RWPE2 (cell line): ENCODE results near the gene ZBTB5.

Experiments used
- ATAC-seq: fragments of 200-7000 bp; cut with Tn5 transposase; 3 replicates; pipeline ENCODE4 v1.9.1; 2021; ENCODE audit warnings: low read depth
- DNase-seq: peaks from one replicate; pipeline ENCODE4 v3.0.0-alpha.2; 2020; ENCODE audit warnings: low spot score
- H3K27ac ChIP-seq: fragments of 450-650 bp; 2 replicates; pipeline ENCODE4 v1.5.1; 2017; ENCODE audit warnings: mild to moderate bottlenecking; ENCODE audit not compliant: poor library complexity, severe bottlenecking
- H3K27me3 ChIP-seq: fragments of 250-450 bp; sonication (Bioruptor Pico); 2 replicates; pipeline ENCODE4 v1.5.1; 2021; ENCODE audit warnings: mild to moderate bottlenecking, moderate library complexity; ENCODE audit not compliant: insufficient read depth, poor library complexity, severe bottlenecking
- H3K36me3 ChIP-seq: fragments of 250-450 bp; sonication (Bioruptor Pico); 2 replicates; pipeline ENCODE4 v1.5.1; 2020; ENCODE audit warnings: low read depth, mild to moderate bottlenecking, moderate library complexity
- H3K4me1 ChIP-seq: fragments of 250-450 bp; sonication (Bioruptor Pico); 2 replicates; pipeline ENCODE4 v1.5.1; 2021; ENCODE audit warnings: mild to moderate bottlenecking, moderate library complexity; ENCODE audit not compliant: insufficient read depth, poor library complexity, severe bottlenecking
- H3K4me3 ChIP-seq: fragments of 250-450 bp; sonication (Bioruptor Pico); 2 replicates; pipeline ENCODE4 v1.5.1; 2021; ENCODE audit warnings: mild to moderate bottlenecking, moderate library complexity; ENCODE audit not compliant: severe bottlenecking
- H3K9me3 ChIP-seq: fragments of 250-450 bp; sonication (Bioruptor Pico); 2 replicates; pipeline ENCODE4 v1.5.1; 2021; ENCODE audit warnings: mild to moderate bottlenecking, moderate library complexity; ENCODE audit not compliant: severe bottlenecking
- CTCF ChIP-seq: fragments of 450-650 bp; IDR thresholded peaks from one replicate; pipeline ENCODE4 v1.5.1; 2017; ENCODE audit warnings: mild to moderate bottlenecking, moderate library complexity; ENCODE audit not compliant: poor library complexity, severe bottlenecking

Gene ZBTB5

GRCh38 chr9:37421914-37422288 is 43.3 kb downstream of the ZBTB5 start:
- Histone ChIP-seq H3K9me3 (no peaks in the 10 kb centered on the region), H3K4me3 (peak overlapping the region; percentile 62), H3K27ac (peak overlapping the region; percentile 46), H3K27me3 (no peaks in the 10 kb centered on the region), H3K4me1 (no peaks in the 10 kb centered on the region), H3K36me3 (peaks cover 28% of the 10 kb centered on the region)
- DNase-seq: no peak
- ATAC-seq: peak; percentile 4; the same call in 2 of the 3 replicates
- no peak for TF ChIP-seq CTCF

- no peaks in the 10 kb centered on the region for H3K27me3 ChIP-seq
- ATAC-seq (no peak), DNase-seq (no peak)
- no peak for TF ChIP-seq CTCF
- no peak overlapping the region for H3K4me3 ChIP-seq
- H3K27ac ChIP-seq: no peak overlapping the region
- no peaks in the 10 kb centered on the region for H3K4me1 ChIP-seq
- peaks cover 15% of the 10 kb centered on the region for H3K36me3 ChIP-seq
- H3K9me3 ChIP-seq: no peaks in the 10 kb centered on the region
Measured at GRCh38 chr9:37420271-37421215, 44.7 kb downstream of the ZBTB5 start.

- Histone ChIP-seq H3K36me3 (peaks cover 4% of the 10 kb centered on the region; the same call in 1 of the 2 replicates), H3K4me1 (peaks cover 6% of the 10 kb centered on the region)
Measured at GRCh38 chr9:37419204-37419603, 46.0 kb downstream of the ZBTB5 start.

GRCh38 chr9:37417857-37418618 is 47.2 kb downstream of the ZBTB5 start:
- peaks cover 13% of the 10 kb centered on the region for H3K4me1 ChIP-seq
- no peak overlapping the region for H3K27ac ChIP-seq
- H3K27me3 ChIP-seq: no peaks in the 10 kb centered on the region
- no peak for TF ChIP-seq CTCF
- ATAC-seq (no peak), DNase-seq (no peak)
- H3K9me3 ChIP-seq: no peaks in the 10 kb centered on the region
- H3K36me3 ChIP-seq: no peaks in the 10 kb centered on the region
- H3K4me3 ChIP-seq: no peak overlapping the region

More at GRCh38 chr9:37419204-37419603, 46.0 kb downstream of the ZBTB5 start:
- Histone ChIP-seq H3K27ac (no peak overlapping the region), H3K9me3 (no peaks in the 10 kb centered on the region), H3K27me3 (no peaks in the 10 kb centered on the region), H3K4me3 (no peak overlapping the region)
- TF ChIP-seq CTCF: no peak
- ATAC-seq (no peak), DNase-seq (no peak)
